Epidermal melanocyte (primary cell): Measurements from ENCODE around the gene LRRC8E.
"Not testable (repeated sequence)": the region's sequence is repeated elsewhere in the genome, so short reads cannot be mapped to it uniquely, and the experiment has no call there.

Experiments used
- DNase-seq: peaks from one replicate; pipeline ENCODE4 v3.0.0; 2011; ENCODE audit warnings: low spot score; ENCODE audit not compliant: insufficient read length

Gene LRRC8E

DNA sequence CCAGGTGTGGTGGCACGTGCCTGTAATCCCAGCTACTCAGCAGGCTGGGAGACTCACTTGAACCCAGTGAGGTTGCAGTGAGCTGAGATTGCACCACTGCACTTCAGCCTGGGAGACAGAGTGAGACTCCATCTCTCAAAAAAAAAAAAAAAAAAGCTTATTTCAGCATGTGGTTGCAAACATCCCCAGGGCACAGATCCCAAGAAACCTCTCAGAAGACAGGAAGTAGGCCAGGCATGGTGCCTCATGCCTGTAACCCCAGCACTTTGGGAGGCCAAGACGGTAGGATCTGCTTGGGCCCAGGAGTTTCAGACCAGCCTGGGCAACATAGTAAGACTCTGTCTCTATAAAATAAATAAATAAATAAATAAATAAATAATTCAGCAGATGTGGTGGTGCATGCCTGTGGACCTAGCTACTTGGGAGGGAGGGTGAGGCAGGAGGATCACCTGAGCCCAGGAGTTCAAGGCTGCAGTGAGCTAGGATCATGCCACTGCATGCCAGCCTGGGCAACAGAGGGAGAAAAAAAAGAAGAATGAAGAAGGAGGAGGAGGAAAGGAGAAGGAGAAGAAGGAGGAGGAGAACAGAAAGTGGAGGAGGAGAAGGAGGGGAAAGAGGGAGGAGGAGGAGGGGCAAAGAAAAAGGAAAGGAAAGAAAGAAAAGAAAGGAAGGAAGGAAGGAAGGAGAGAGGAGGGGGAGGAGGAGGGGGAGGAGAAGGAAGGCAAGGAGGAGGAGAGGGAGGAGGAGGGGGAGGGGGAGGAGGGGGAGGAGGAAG lies 4.3 kb upstream of the LRRC8E start:
- peak; percentile 47 for DNase-seq

DNA sequence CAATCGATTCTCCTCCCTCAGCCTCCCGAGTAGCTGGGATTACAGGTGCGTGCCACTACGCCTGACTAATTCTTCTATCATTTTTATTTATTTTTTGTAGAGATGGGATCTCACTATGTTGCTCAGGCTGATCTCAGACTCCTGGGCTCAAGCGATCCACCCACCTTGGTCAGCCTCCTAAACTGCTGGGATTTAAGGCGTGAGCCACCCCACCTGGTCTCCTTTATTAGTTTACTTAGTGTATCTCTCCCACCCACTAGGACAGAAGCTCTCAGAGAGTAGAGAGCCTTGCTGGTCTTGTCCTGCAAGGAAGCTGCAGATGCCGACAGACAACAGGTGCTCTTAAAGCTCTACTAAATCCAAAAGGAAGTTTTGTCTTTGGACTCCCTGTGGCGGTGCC lies 2.5 kb upstream of the LRRC8E start:
- DNase-seq: no peak

DNA sequence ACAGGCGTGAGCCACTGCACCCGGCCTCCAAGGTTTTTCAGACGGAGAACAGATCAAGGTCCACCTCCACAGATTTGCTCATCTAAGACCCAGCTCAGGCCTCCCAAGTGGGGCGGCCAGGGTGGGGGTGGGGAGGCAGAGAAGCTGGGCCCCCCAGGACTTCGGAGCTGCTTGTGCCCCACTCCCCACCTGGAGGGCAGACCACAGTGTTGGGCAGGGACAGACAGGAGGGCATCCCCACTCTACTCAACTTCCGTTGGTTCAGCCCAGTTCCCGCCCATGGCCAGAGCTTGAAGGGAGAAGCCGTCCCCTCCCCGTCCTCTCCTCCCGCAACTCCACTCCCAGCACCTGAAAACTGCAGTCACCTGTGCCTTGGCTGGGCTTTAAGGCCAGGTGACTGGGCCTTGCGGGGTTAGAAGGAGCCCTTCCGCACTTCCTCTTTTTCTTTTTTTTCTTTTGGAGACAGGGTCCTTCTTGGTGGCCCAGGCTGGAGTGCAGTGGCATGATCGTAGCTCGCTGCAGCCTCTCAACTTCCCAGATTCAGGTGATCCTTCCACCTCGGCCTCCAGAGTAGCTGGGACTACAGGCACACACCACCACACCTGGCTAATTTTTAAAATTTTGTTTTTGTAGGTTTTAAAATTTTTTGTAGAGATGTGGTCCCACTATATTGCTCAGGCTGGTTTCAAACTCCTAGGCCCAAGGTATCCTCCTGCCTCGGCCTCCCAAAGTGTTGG lies 734 bp upstream of the LRRC8E start:
- DNase-seq: peak; percentile 9

DNA sequence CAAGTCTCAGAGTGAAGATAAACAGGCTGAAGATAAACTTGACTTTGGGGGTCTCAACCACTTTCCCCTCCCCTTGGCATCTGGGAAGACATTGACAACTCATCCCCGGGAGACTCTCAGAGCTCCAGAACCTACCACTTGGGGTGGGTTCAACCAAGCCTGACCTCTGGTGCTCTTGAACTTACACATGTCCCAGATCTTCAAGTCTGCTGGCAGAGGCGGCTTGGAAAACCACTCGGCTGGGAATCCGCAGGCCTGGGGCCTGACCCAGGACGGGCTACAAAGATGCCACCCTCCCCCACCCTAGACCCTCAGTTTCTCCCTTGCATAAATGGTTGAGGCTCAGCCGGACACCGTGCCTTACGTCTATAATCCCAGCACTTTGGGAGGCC lies 512 bp downstream of the LRRC8E start:
- DNase-seq: no peak

GRCh38 chr19:7893362-7894101 lies 5.2 kb downstream of the LRRC8E start:
- not testable (repeated sequence) for DNase-seq

DNA sequence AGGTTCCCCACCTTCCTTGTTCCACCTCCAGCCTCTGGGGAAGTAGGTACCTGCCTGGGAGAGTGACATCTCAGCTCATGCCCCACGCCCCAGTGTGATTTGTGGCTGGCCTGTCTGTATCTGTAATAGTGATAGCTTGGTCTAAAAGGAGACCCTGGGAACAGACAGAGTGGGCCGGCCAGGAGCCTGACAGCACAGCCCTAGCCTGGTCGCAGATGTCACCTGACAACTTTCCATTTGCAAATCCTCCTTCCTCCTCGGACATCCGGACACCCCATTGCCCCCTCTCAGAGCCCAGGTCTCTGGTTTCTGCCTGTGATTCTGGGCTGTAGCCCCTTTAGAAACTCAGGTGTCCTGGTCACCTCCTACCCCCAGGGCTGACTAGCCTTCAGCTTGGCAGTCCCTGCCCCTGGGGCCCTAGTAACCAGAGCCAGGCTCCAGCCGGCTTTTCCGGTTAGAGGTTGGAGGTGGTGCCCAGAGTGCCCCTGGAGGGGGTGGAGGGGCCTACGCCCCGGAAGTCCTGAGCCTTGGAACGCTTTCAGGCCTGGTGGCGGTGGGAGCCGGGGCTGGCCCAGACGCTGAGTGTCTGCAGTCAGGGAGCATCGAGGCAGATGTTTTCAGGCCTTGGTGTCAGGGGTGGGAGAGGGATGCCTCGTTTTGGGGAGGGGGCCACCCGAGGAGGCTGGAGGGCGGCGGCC lies 6.5 kb downstream of the LRRC8E start:
- DNase-seq: peak; percentile 4

DNA sequence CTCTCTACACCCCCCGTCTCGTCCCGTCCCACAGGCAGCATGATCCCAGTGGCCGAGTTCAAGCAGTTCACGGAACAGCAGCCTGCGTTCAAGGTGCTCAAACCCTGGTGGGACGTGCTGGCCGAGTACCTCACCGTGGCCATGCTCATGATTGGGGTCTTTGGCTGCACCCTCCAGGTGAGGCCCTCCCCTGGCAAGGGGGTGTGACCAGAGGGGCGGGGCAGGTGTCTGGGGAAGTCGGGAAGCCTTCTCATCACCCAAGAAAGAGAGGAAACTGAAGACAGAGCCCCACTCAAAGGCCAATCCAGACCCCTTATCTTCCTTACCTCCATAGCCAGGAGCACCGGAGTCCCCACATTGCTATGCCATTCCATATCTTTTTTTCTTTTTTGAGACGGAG lies 7.3 kb downstream of the LRRC8E start:
- DNase-seq: peak; percentile 7

- DNase-seq: no peak
These were observed 9.0 kb downstream of the LRRC8E start for GRCh38 chr19:7897292-7897691.

- DNase-seq: peak; percentile 7
These were observed 10.7 kb downstream of the LRRC8E start for GRCh38 chr19:7898967-7899366.

GRCh38 chr19:7899751-7900378 lies 11.6 kb downstream of the LRRC8E start:
- no peak for DNase-seq

DNA sequence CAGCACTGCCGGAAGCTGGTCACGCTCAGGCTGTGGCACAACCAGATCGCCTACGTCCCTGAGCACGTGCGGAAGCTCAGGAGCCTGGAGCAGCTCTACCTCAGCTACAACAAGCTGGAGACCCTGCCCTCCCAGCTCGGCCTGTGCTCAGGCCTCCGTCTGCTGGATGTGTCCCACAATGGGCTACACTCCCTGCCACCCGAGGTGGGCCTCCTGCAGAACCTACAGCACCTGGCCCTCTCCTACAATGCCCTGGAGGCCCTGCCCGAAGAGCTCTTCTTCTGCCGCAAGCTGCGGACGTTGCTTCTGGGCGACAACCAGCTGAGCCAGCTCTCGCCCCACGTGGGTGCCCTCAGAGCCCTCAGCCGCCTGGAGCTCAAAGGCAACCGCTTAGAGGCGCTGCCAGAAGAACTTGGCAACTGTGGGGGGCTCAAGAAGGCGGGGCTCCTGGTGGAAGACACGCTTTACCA lies 12.1 kb downstream of the LRRC8E start:
- DNase-seq: peak; percentile 11

DNA sequence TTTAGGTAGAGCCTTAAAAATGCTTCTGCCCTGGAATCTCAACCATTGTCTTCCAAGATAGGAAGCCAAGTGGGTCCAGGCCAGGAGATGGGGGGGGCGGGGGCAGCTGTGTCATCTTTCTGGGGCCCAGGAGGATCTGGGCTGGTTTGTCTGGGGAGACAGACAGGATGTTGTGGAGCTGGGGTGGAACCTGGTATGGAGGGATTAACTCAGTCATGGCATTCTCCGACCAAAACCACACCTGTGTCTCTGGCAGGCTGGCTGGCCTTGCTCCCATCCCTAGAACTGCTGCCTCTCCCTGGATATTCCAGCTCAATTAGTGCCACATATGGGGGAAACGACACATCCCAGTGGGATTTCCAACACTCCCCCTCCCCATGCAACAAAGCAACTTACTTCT lies 12.6 kb downstream of the LRRC8E start:
- no peak for DNase-seq

GRCh38 chr19:7901337-7901736 lies 13.0 kb downstream of the LRRC8E start:
- peak; percentile 10 for DNase-seq

DNA sequence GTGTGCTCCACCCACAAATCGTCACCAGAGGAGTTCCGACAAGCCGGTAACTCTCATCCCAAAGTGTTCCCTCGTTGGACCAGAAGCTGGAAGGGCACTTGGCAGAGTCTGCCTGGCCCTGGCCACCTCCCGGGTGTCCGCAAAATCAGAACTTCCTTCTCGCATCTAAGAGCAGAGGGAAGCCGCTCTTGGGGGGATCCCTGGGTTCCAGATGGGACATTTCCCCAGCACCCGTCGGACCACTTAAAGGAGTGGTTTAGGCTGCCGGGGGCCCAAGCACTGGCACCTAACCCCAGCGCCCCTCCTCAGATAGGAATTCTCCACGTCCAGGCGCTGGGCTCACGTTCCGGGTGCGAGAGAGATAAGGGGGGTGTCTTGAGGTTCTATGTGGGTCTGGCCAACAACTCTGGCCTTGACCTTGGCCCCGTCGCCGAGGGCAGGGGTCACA lies 14.5 kb downstream of the LRRC8E start:
- DNase-seq: no peak

- DNase-seq: peak; percentile 98
These were observed 15.1 kb downstream of the LRRC8E start, which contains the start of gene MAP2K7 for GRCh38 chr19:7903244-7904073. Gene MAP2K7, plus strand, starts transcription at chr19:7903877. Its CDS starts 68 bp downstream, at chr19:7903945.

DNA sequence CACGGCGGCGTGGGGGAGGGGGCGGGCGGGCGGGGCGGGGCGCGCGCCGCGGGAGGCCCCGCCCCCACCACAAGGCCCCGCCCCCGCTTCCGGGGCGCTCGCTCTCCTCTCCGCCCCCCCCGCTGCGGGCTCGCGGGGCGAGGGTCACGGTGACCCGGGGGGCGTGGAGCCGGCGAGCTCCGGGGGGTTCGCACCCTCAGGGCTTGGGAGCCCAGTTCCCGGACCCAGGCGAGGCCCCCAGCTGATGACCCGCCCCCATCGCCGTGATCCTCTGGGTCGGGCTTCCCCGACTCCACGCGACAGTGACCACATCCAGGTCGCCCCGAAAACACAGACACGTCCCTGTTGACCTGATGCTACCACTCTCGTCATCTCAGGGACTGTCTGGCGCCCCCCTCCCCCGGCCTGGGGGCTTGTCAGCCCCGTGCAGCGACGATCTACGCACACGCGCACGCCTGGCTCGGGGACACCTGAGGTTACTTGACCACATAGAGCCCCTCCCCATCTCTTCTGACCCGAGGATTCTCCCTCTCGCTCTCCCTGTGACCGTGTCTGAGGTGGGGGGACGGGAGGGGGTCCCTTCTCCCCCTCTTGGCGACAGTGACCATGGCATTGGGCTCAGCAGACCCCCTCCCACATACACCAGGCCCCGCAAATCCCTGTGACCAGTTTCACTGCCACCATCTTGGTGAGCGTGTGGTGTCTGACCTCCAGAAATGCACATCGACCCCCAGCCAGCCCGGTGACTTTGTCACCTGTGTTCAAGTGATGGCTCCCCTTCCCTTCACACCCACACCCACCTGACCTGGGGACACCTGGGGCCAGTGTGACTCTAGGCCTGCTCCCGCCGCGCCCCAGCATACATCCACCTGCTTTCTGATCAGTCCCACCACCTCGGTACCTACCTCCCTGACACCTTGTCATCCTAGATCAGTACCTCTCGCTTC lies 16.0 kb downstream of the LRRC8E start:
- DNase-seq: peak; percentile 58

GRCh38 chr19:7905268-7905667 lies 17.0 kb downstream of the LRRC8E start:
- DNase-seq: no peak

- DNase-seq: no peak
These were observed 17.5 kb downstream of the LRRC8E start for GRCh38 chr19:7905859-7906258.

DNA sequence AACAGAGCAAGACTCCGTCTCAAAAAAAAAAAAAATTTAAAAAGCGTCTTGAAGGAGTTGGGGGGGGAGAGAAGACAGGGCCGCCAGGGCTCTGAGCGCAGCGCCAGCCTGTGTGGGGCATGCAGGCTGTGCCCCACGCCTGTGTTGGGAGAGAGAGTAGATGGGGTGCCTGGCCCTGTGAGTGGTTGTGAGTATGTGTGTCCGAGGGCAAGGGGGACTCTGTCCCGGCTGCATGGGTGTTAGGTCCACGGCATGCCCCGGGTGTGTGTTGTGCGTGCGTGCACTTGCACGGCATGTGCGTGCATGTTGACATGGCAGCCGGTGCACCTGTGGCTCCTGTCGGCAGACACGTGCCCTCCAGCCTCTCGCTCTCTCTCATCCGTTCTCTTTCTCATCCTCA lies 18.8 kb downstream of the LRRC8E start:
- DNase-seq: no peak
